Measurements from ENCODE around the gene FRS2. TPM values are rescaled to one million over a fixed set of nuclear protein-coding genes. Genes with fewer than 3 reads are reported as not detected.

The FRS2 gene
- total RNA-seq = 10 to 100 TPM in 1 of 2 donors, 1 to 10 TPM in 1; 4.9 to 14.3 TPM

GRCh38 chr12:69470189-69471075 is at the start of gene FRS2:
Gene FRS2, plus strand, starts transcription at chr12:69470388. Its CDS starts 98,643 bp downstream, at chr12:69569031.
- Histone ChIP-seq H3K4me1 (peaks cover 39% of the 10 kb centered on the region), H3K9me3 (no peaks in the 10 kb centered on the region), H3K27me3 (no peaks in the 10 kb centered on the region), H3K36me3 (replicated peaks in 1 of 2; ENCODE audit: insufficient read depth in 1 of 2, low read depth in 2 of 2) (no peaks in the 10 kb centered on the region), H3K4me3 (peak within 1 kb of the TSS; percentile 63 to 95), H3K27ac (peak within 1 kb of the TSS; percentile 70 to 95 (median 90))
- intact Hi-C loops (cut with DNase I) = no loop called here
- WGBS, 2 donors = 0% methylated on average over 13 to 68 of the region's 68 CpGs
- peak; percentile 98 for ATAC-seq
- TF ChIP-seq CTCF (IDR thresholded peaks at IDR 0.05) = peak in 3 of 7 experiments; percentile 14 to 37 (median 29)
- TF ChIP-seq POLR2A (IDR thresholded peaks at IDR 0.05) = peak; percentile 59 to 88 (median 85)
- peak; percentile 91 to 92 (median 92) for DNase-seq

- DNase-seq (no peak), ATAC-seq (no peak)
- H3K27ac ChIP-seq = no peak overlapping the region
- WGBS, 2 donors = 89 to 91% methylated on average over 3 of the region's 3 CpGs
- no peak for TF ChIP-seq CTCF (IDR thresholded peaks at IDR 0.05)
- TF ChIP-seq POLR2A (IDR thresholded peaks at IDR 0.05) = no peak
- H3K9me3 ChIP-seq = no peaks in the 10 kb centered on the region
- H3K27me3 ChIP-seq = no peaks in the 10 kb centered on the region
- no peaks in the 10 kb centered on the region for H3K36me3 ChIP-seq (replicated peaks in 1 of 2; ENCODE audit: insufficient read depth in 1 of 2, low read depth in 2 of 2)
- peaks cover 6% of the 10 kb centered on the region for H3K4me1 ChIP-seq
- no peak overlapping the region for H3K4me3 ChIP-seq
- intact Hi-C loops (cut with DNase I) = no loop called here
These were observed 48.6 kb upstream of the FRS2 start for GRCh38 chr12:69421548-69421947.

- TF ChIP-seq POLR2A (IDR thresholded peaks at IDR 0.05) = no peak
- ATAC-seq = no peak
- Histone ChIP-seq H3K27me3 (no peaks in the 10 kb centered on the region), H3K9me3 (no peaks in the 10 kb centered on the region), H3K4me1 (peaks cover under 1% of the 10 kb centered on the region), H3K4me3 (no peak overlapping the region), H3K27ac (no peak overlapping the region), H3K36me3 (replicated peaks in 1 of 2; ENCODE audit: insufficient read depth in 1 of 2, low read depth in 2 of 2) (no peaks in the 10 kb centered on the region)
- WGBS, 2 donors = 80 to 83% methylated on average over 5 of the region's 5 CpGs
- intact Hi-C loops (cut with DNase I) = no loop called here
- no peak for DNase-seq
These were observed 46.9 kb upstream of the FRS2 start for GRCh38 chr12:69423037-69423905.

GRCh38 chr12:69425417-69425816 is 44.8 kb upstream of the FRS2 start:
- Histone ChIP-seq H3K27ac (no peak overlapping the region), H3K4me1 (no peaks in the 10 kb centered on the region), H3K9me3 (no peaks in the 10 kb centered on the region), H3K36me3 (replicated peaks in 1 of 2; ENCODE audit: insufficient read depth in 1 of 2, low read depth in 2 of 2) (no peaks in the 10 kb centered on the region), H3K27me3 (no peaks in the 10 kb centered on the region), H3K4me3 (no peak overlapping the region)
- WGBS, 2 donors = 83 to 90% methylated on average over 2 to 3 of the region's 3 CpGs
- intact Hi-C loops (cut with DNase I) = no loop called here
- TF ChIP-seq POLR2A (IDR thresholded peaks at IDR 0.05) (no peak), CTCF (IDR thresholded peaks at IDR 0.05) (no peak)
- ATAC-seq (no peak), DNase-seq (no peak)
